Breast epithelium (tissue), 3 donors: ENCODE results near the gene CD44.

Experiments used
- CTCF ChIP-seq, 3 donors: fragments of 450-650 bp; IDR thresholded peaks; one replicate each; pipeline ENCODE4 v1.5.1; 2016 to 2017; ENCODE audit warnings: antibody characterized with exemption in 3 of 3, mild to moderate bottlenecking in 3 of 3, moderate library complexity in 3 of 3
- POLR2A ChIP-seq: fragments of 450-650 bp; IDR thresholded peaks from one replicate; pipeline ENCODE4 v1.6.1; 2016; ENCODE audit warnings: antibody characterized with exemption, mild to moderate bottlenecking, moderate library complexity

GRCh38 chr11:35260342-35260985, 121.5 kb downstream of the CD44 start:
- TF ChIP-seq CTCF (IDR thresholded peaks at IDR 0.05), result no peak
- TF ChIP-seq POLR2A, result no peak
